ENCODE data around the gene PVRIG. TPM values are rescaled to one million over a fixed set of nuclear protein-coding genes. Genes with fewer than 3 reads are reported as not detected.

PVRIG gene
- total and polyA plus RNA-seq, 2 of the 4 experiments (the other 2 are of a cell fraction), result not detected

DNA sequence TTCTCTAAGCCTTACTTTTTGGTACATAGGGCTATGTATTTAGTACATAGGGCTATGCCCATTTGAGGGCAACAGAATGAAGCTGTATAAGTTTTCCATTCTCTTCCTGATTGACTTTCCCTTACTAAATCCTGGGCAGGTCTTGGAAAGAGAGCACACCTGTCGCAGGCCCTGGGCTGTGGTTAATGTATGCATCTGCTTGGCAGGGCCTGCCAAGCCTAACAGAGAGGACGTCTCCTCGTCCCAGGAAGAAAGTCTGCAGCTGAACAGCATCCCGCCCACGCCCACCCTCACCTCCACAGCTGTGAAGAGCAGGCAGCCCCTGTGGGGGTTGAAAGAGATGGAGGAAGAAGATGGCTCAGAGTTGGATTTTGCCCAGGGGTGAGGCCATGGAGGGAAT lies 8.9 kb upstream of the PVRIG start:
- BruUV-seq (replicated peaks), result no TSS peak
- in situ Hi-C loops (cut with MboI; ENCODE audit: low sequenced_read_pairs), result no loop called here
- H3K9me3 ChIP-seq (ENCODE audit: control insufficient read depth, insufficient read depth, low read length), result no peaks in the 10 kb centered on the region

More for the DNA sequence above, 8.9 kb upstream of the PVRIG start:
- no peak overlapping the region for H3K9ac ChIP-seq (ENCODE audit: low read depth, low read length)
- H2BK20ac ChIP-seq (ENCODE audit: low read depth, low read length), result no peak overlapping the region
- ChIA-PET CTCF (no interaction called here), POLR2A (ENCODE audit: unreplicated experiment) (no interaction called here)
- WGBS, 2 experiments (ENCODE audit: extremely low coverage in 2 of 2, insufficient read length in 1 of 2), result 79% methylated on average over 3 of the region's 5 CpGs; no CpG with 5 or more reads in 1 of the 2 experiments
- no peak overlapping the region for H3K4me3 ChIP-seq (ENCODE audit: insufficient read depth, low read depth, low read length)
- no peak for DNase-seq
- no peak overlapping the region for H3K56ac ChIP-seq (ENCODE audit: extremely low read depth, insufficient read depth, low read length)
- no peak overlapping the region for H3K27ac ChIP-seq (ENCODE audit: insufficient read depth, low read length)
- no peak overlapping the region for H2AK9ac ChIP-seq (replicated peaks; ENCODE audit: low read depth, low read length, poor library complexity)
- no peak overlapping the region for H2AFZ ChIP-seq (replicated peaks; ENCODE audit: low read length, poor library complexity)
- intact Hi-C loops (cut with micrococcal nuclease) (loop anchor here (2.0 kb wide), 1 partner anchor 78 kb away; no protein-coding TSS in a partner anchor), dilution Hi-C loops (cut with HindIII; ENCODE audit: low sequenced_read_pairs, unreplicated experiment) (no loop called here)
- no peak overlapping the region for H4K8ac ChIP-seq (ENCODE audit: low read depth in 2 of 2, low read length in 2 of 2)
- no peak for TF ChIP-seq NFE2L2 (IDR thresholded peaks at IDR 0.05; ENCODE audit: low read depth, low read length)
- no peak for TF ChIP-seq CHD1 (IDR thresholded peaks at IDR 0.05; ENCODE audit: low read depth, low read length)
- TF ChIP-seq BHLHE40 (IDR thresholded peaks at IDR 0.05; ENCODE audit: low read depth, low read length), result no peak
- no peak for TF ChIP-seq RFX5 (IDR thresholded peaks at IDR 0.05; ENCODE audit: low read depth, low read length)
- TF ChIP-seq SMC3 (IDR thresholded peaks at IDR 0.05; ENCODE audit: low read depth, low read length), result no peak
- TF ChIP-seq, protein P1, sequence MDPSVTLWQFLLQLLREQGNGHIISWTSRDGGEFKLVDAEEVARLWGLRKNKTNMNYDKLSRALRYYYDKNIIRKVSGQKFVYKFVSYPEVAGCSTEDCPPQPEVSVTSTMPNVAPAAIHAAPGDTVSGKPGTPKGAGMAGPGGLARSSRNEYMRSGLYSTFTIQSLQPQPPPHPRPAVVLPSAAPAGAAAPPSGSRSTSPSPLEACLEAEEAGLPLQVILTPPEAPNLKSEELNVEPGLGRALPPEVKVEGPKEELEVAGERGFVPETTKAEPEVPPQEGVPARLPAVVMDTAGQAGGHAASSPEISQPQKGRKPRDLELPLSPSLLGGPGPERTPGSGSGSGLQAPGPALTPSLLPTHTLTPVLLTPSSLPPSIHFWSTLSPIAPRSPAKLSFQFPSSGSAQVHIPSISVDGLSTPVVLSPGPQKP (IDR thresholded peaks at IDR 0.05; ENCODE audit: borderline replicate concordance, low read depth, low read length), result no peak
- no peak for TF ChIP-seq FOS (IDR thresholded peaks at IDR 0.05; ENCODE audit: low read depth, low read length)
- no peak for TF ChIP-seq RAD21 (IDR thresholded peaks at IDR 0.05; ENCODE audit: low read length)
- TF ChIP-seq, protein P2, sequence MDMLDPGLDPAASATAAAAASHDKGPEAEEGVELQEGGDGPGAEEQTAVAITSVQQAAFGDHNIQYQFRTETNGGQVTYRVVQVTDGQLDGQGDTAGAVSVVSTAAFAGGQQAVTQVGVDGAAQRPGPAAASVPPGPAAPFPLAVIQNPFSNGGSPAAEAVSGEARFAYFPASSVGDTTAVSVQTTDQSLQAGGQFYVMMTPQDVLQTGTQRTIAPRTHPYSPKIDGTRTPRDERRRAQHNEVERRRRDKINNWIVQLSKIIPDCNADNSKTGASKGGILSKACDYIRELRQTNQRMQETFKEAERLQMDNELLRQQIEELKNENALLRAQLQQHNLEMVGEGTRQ (IDR thresholded peaks at IDR 0.05; ENCODE audit: low read depth, low read length), result no peak
- TF ChIP-seq CEBPB (IDR thresholded peaks at IDR 0.05; ENCODE audit: low read depth, low read length), result no peak
- no peak for TF ChIP-seq MXI1 (IDR thresholded peaks at IDR 0.05; ENCODE audit: borderline replicate concordance, low read depth, low read length)
- TF ChIP-seq MAZ (IDR thresholded peaks at IDR 0.05; ENCODE audit: borderline replicate concordance, low read depth, low read length), result no peak
- no peak overlapping the region for H3K4ac ChIP-seq (ENCODE audit: low read depth, low read length)
- H3K4me1 ChIP-seq (ENCODE audit: control insufficient read depth, insufficient read depth, low read length), result no peaks in the 10 kb centered on the region
- H4K5ac ChIP-seq (ENCODE audit: low read depth, low read length), result no peak overlapping the region
- H3K18ac ChIP-seq (ENCODE audit: low read depth, low read length), result no peak overlapping the region
- H3K9me1 ChIP-seq (ENCODE audit: insufficient read depth, low read length), result no peaks in the 10 kb centered on the region
- no peak overlapping the region for H2BK5ac ChIP-seq (ENCODE audit: low read depth, low read length, poor library complexity, severe bottlenecking)
- H3K14ac ChIP-seq (replicated peaks; ENCODE audit: low read depth, low read length), result no peak overlapping the region
- no peak for ATAC-seq (ENCODE audit: low read depth)
- no peak overlapping the region for H2AK5ac ChIP-seq (ENCODE audit: low read depth, low read length)
- H2BK120ac ChIP-seq (ENCODE audit: low read depth, low read length), result no peak overlapping the region
- H4K91ac ChIP-seq (ENCODE audit: insufficient read depth, low read depth, low read length), result no peak overlapping the region
- H4K20me1 ChIP-seq (ENCODE audit: insufficient read depth, low read length), result no peaks in the 10 kb centered on the region
- H3K4me2 ChIP-seq (ENCODE audit: low read depth, low read length), result no peak overlapping the region
- no peaks in the 10 kb centered on the region for H3K36me3 ChIP-seq (ENCODE audit: control insufficient read depth, insufficient read depth, low read length)
- H3K23ac ChIP-seq (ENCODE audit: low read depth, low read length), result no peak overlapping the region
- H3K79me1 ChIP-seq (ENCODE audit: low read depth in 1 of 2, low read length in 2 of 2), result no peaks in the 10 kb centered on the region
- H2BK15ac ChIP-seq (ENCODE audit: low read depth, low read length), result no peak overlapping the region
- H3K27me3 ChIP-seq (ENCODE audit: control insufficient read depth, insufficient read depth, low read length), result no peaks in the 10 kb centered on the region; the same call in 1 of the 2 replicates

All from IMR-90 (cell line).